PFSK-1 (cell line): ENCODE measurements around the gene SLC2A4RG.

ENCODE experiments used
- POLR2AphosphoS5 ChIP-seq: IDR thresholded peaks from 2 replicates; pipeline ENCODE4 v1.6.1; 2012; ENCODE audit warnings: low read depth, mild to moderate bottlenecking, control low read depth, low read length, moderate library complexity
- SIN3A ChIP-seq: IDR thresholded peaks from 2 replicates; pipeline ENCODE4 v1.6.1; 2012; ENCODE audit warnings: mild to moderate bottlenecking, low read length, moderate library complexity, borderline replicate concordance; ENCODE audit not compliant: insufficient read depth
- TAF1 ChIP-seq: IDR thresholded peaks from 2 replicates; pipeline ENCODE4 v1.6.1; 2012; ENCODE audit warnings: low read length, control low read depth, borderline replicate concordance; ENCODE audit not compliant: insufficient read depth
- TF ChIP-seq, protein P1 (sequence below), 2 experiments: IDR thresholded peaks; 2 replicates each; pipeline versions ENCODE4 v1.6.1 to v1.8.0; 2011 to 2012; ENCODE audit warnings: low read depth in 2 of 2, low read length in 2 of 2, control low read depth in 1 of 2, inconsistent platforms in 1 of 2, mild to moderate bottlenecking in 1 of 2, moderate library complexity in 1 of 2; ENCODE audit not compliant: insufficient read depth in 1 of 2

DNA sequence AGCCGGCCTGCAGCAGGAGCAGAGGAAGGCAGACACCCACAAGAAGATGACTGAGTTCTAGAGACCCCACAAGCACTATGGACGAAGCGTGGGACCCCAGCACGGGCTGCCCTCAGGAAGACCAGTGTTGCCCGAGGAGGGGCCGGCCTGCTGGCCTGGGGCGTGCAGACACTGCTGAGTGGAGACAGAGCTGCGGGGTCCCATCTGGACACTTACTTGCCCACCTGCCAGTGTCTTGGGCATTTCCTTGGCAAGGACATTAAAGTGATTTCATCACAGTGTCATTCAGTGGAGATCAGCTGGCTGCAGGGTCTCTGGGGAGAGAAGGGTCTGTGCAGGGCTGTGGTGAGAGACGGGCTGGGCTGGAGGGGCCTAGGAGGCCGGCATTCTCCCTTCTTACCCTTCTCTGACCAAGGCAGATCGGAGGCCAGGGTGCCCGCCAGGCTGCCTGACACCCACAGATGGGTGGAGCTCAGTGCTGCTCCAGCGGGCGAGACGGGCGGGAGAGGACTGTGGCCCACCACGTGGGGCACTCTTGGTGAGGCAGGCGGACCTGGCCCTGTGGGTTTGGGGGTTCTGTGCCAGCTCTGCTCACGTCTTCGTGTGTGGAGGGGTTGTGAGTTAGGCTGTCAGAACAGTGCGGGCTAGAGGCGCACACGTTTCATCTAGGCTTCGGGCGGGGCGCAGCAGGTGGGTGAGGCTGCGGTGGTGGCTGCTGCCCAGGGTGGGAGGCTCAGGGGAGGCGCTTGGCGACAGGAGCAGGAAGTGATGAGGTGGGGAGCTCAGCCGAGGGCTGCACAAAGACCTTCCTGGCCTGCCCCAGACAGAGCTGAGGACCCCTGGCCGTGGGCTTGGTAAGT, 3.5 kb upstream of the SLC2A4RG start, which contains the start of gene LIME1:
- TF ChIP-seq POLR2AphosphoS5 (no peak), SIN3A (no peak), TAF1 (no peak)
- TF ChIP-seq, protein P1, sequence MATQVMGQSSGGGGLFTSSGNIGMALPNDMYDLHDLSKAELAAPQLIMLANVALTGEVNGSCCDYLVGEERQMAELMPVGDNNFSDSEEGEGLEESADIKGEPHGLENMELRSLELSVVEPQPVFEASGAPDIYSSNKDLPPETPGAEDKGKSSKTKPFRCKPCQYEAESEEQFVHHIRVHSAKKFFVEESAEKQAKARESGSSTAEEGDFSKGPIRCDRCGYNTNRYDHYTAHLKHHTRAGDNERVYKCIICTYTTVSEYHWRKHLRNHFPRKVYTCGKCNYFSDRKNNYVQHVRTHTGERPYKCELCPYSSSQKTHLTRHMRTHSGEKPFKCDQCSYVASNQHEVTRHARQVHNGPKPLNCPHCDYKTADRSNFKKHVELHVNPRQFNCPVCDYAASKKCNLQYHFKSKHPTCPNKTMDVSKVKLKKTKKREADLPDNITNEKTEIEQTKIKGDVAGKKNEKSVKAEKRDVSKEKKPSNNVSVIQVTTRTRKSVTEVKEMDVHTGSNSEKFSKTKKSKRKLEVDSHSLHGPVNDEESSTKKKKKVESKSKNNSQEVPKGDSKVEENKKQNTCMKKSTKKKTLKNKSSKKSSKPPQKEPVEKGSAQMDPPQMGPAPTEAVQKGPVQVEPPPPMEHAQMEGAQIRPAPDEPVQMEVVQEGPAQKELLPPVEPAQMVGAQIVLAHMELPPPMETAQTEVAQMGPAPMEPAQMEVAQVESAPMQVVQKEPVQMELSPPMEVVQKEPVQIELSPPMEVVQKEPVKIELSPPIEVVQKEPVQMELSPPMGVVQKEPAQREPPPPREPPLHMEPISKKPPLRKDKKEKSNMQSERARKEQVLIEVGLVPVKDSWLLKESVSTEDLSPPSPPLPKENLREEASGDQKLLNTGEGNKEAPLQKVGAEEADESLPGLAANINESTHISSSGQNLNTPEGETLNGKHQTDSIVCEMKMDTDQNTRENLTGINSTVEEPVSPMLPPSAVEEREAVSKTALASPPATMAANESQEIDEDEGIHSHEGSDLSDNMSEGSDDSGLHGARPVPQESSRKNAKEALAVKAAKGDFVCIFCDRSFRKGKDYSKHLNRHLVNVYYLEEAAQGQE (IDR thresholded peaks at IDR 0.05; ENCODE audit: insufficient read depth in 1 of 2, low read depth in 2 of 2, low read length in 2 of 2) = no peak
